Gastrocnemius medialis (tissue), 4 donors: ENCODE results near the gene LZTR1. TPM values are rescaled to one million over a fixed set of nuclear protein-coding genes. Genes with fewer than 3 reads are reported as not detected.

Experiments used
- ATAC-seq, 2 donors: fragments of 150-250 bp; one replicate each; pipeline ENCODE4 v1.9.1; 2016
- DNase-seq, 2 donors: peaks; one replicate each; pipeline ENCODE4 v3.0.0-alpha.2; 2019
- H3K27ac ChIP-seq, 4 donors: fragments of 200-600 bp; sonication (generic); 1 replicate in 1 of 4; 2 replicates in 3 of 4; pipeline ENCODE4 v1.5.1; 2016 to 2018; ENCODE audit warnings: mild to moderate bottlenecking in 2 of 4, moderate library complexity in 1 of 4
- H3K27me3 ChIP-seq, 3 donors: fragments of 200-600 bp; sonication (generic) in 2 of 3; 1 replicate in 1 of 3; 2 replicates in 2 of 3; pipeline versions ENCODE4 v1.5.1 to v1.6.0; 2016 to 2019; ENCODE audit warnings: mild to moderate bottlenecking in 1 of 3, moderate library complexity in 1 of 3
- H3K36me3 ChIP-seq, 2 donors: fragments of 200-600 bp; sonication (generic) in 1 of 2; one replicate each; pipeline ENCODE4 v1.5.1; 2017 to 2018
- H3K4me1 ChIP-seq, 2 donors: fragments of 200-600 bp; sonication (generic) in 1 of 2; one replicate each; pipeline ENCODE4 v1.5.1; 2016 to 2017; ENCODE audit warnings: mild to moderate bottlenecking in 2 of 2
- H3K4me3 ChIP-seq, 4 donors: fragments of 200-600 bp; sonication (generic) in 3 of 4; 1 replicate in 1 of 4; 2 replicates in 3 of 4; pipeline ENCODE4 v1.5.1; 2016 to 2019; ENCODE audit warnings: mild to moderate bottlenecking in 2 of 4
- H3K9me3 ChIP-seq, 3 donors: fragments of 200-600 bp; sonication (generic) in 2 of 3; 1 replicate in 1 of 3; 2 replicates in 2 of 3; pipeline ENCODE4 v1.5.1; 2016 to 2019
- POLR2A ChIP-seq, 2 donors: fragments of 450-650 bp; IDR thresholded peaks; one replicate each; pipeline ENCODE4 v1.6.1; 2017; ENCODE audit warnings: antibody characterized with exemption in 2 of 2, mild to moderate bottlenecking in 2 of 2, moderate library complexity in 2 of 2
- in situ Hi-C, 4 donors: fragments of 200-750 bp; cut with MboI; loops; one replicate each; pipeline versions ENCODE4 v1.15.0 to v1.8.0; 2017; ENCODE audit warnings: low sequenced_read_pairs in 4 of 4
- intact Hi-C: fragments of 100-400 bp; cut with DNase I; formaldehyde crosslinking; loops from one replicate; pipeline ENCODE4 v1.15.1; 2023; ENCODE audit warnings: low total_unique reads
- total RNA-seq, 4 donors: library from RNA; depleted of rRNA; stranded (reverse); fragments of >200 nt; gene quantifications; one replicate each; pipeline versions ENCODE4 v1.1.0 to v1.2.3, GENCODE V29; 2016
- TF ChIP-seq, protein P1 (sequence below), 5 experiments: fragments of 450-650 bp in 3 of 5; fragments of 200-600 bp in 2 of 5; sonication (generic) in 2 of 5; IDR thresholded peaks in 4 of 5; conservative IDR thresholded peaks in 1 of 5; 1 replicate in 4 of 5; 2 replicates in 1 of 5; pipeline ENCODE4 v1.5.1; 2016 to 2019; ENCODE audit warnings: antibody characterized with exemption in 5 of 5, mild to moderate bottlenecking in 3 of 5, moderate library complexity in 3 of 5

LZTR1 gene
- total RNA-seq, 4 donors from 2014 or later, result 25.4 to 36.4 (median 26.3) TPM

DNA sequence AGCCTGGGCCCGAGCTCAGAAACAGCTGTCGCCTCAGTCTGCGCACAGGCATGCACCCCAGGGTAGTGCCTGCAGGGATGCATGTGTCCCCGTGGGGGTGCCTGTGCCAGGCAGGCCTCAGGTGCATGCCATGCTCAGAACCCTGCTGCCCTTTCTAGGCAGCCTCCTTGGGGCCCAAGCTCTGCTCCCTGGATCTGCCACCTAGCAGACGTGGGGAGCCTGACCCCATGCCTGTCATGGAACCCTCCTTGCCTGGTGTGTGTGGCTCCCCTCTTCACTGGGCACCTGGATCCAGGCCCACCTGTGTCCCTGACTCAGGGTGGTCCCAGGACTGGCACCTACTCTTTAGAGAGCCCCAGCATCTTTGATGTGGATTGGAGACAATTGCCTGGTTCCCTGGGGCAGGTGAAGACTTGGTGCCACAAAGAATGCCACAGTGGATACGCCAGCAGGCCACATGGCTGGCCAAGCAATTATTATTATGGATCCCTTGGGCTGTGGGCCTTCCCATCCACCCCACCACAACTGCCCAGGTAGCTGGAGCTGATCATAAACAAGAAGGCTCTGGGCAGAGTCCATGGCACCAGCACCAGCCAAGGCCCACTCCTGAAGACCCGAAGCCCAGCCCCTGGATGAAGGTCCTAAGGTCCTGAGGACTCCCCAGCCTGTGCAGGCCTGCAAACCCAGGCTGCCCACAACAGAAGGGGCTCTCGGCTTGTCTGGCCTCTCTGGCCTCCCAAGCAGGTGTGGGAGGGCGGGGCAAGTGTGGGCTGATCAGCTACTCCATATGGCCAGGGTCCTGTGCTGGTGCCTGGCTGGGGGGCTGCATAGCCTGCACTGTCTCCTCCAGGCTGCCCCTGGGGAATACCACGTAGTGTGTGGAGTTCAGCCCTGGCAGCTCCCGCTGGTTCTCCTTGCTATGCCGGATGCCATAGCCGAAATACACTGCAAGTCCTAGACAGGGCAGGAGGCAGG, 46.5 kb downstream of the LZTR1 start:
- ATAC-seq (no peak), DNase-seq (no peak)
- H3K4me3 ChIP-seq, result no peak overlapping the region
- H3K36me3 ChIP-seq, result peaks cover 0 to 11% of the 10 kb centered on the region in 2 donors
- no peaks in the 10 kb centered on the region for H3K9me3 ChIP-seq
- in situ Hi-C loops, result no loop called here
- H3K27me3 ChIP-seq, result peaks cover 17 to 20% (median 19%) of the 10 kb centered on the region in 3 donors
- peaks cover 5 to 14% of the 10 kb centered on the region in 2 donors for H3K4me1 ChIP-seq
- no peak overlapping the region for H3K27ac ChIP-seq
- intact Hi-C loops, result no loop called here
- no peak for TF ChIP-seq POLR2A (IDR thresholded peaks at IDR 0.05)

GRCh38 chr22:21029486-21030025, 47.5 kb downstream of the LZTR1 start:
- peaks cover 17 to 20% (median 19%) of the 10 kb centered on the region in 3 donors for H3K27me3 ChIP-seq
- no peak for TF ChIP-seq POLR2A (IDR thresholded peaks at IDR 0.05)
- TF ChIP-seq, protein P1, sequence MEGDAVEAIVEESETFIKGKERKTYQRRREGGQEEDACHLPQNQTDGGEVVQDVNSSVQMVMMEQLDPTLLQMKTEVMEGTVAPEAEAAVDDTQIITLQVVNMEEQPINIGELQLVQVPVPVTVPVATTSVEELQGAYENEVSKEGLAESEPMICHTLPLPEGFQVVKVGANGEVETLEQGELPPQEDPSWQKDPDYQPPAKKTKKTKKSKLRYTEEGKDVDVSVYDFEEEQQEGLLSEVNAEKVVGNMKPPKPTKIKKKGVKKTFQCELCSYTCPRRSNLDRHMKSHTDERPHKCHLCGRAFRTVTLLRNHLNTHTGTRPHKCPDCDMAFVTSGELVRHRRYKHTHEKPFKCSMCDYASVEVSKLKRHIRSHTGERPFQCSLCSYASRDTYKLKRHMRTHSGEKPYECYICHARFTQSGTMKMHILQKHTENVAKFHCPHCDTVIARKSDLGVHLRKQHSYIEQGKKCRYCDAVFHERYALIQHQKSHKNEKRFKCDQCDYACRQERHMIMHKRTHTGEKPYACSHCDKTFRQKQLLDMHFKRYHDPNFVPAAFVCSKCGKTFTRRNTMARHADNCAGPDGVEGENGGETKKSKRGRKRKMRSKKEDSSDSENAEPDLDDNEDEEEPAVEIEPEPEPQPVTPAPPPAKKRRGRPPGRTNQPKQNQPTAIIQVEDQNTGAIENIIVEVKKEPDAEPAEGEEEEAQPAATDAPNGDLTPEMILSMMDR (IDR thresholded peaks at IDR 0.05 in 4 of 5, conservative IDR thresholded peaks at IDR 0.05 in 1 of 5), result no peak
- DNase-seq, result no peak
- H3K36me3 ChIP-seq, result peaks cover 0 to 10% of the 10 kb centered on the region in 2 donors
- no peak overlapping the region for H3K27ac ChIP-seq
- ATAC-seq, result no peak
- no peak overlapping the region for H3K4me3 ChIP-seq
- in situ Hi-C loops (loop anchor here in 1 of 4 donors (10.0 kb wide), 1 partner anchor 65 kb away; no protein-coding TSS in a partner anchor), intact Hi-C loops (loop anchor here (5.0 kb wide), 1 partner anchor 43 kb away; no protein-coding TSS in a partner anchor)
- H3K4me1 ChIP-seq, result peaks cover 5 to 14% of the 10 kb centered on the region in 2 donors
- no peaks in the 10 kb centered on the region for H3K9me3 ChIP-seq

DNA sequence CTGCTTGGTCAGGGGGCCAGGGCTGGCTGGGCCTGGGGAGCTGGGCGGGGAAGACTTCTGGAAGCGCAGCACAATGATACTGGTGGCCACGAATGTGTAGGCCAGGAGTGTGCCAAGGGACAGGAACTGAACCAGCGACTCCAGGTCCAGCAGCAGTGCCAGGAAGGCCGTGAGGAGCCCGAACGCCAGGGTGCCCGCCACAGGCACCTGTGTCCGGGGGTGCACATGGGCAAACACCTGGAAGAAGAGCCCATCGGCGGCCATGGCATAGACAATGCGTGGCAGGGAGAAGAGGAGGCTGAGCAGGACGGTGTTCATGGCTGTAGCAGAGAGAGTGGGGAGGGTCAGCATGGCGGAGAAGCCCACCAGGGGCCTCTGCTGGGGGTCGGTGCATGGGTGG, 47.9 kb downstream of the LZTR1 start:
- intact Hi-C loops, result loop anchor here (5.0 kb wide), 1 partner anchor 42 kb away; no protein-coding TSS in a partner anchor
- Histone ChIP-seq H3K36me3 (peaks cover 0 to 10% of the 10 kb centered on the region in 2 donors), H3K4me3 (no peak overlapping the region), H3K27ac (no peak overlapping the region), H3K9me3 (no peaks in the 10 kb centered on the region), H3K4me1 (peaks cover 5 to 14% of the 10 kb centered on the region in 2 donors), H3K27me3 (peaks cover 17 to 20% (median 19%) of the 10 kb centered on the region in 3 donors)
- TF ChIP-seq POLR2A (IDR thresholded peaks at IDR 0.05), result no peak
- TF ChIP-seq, protein P1 (IDR thresholded peaks at IDR 0.05 in 4 of 5, conservative IDR thresholded peaks at IDR 0.05 in 1 of 5), result no peak
- in situ Hi-C loops, result loop anchor here in 1 of 4 donors (10.0 kb wide), 1 partner anchor 65 kb away; no protein-coding TSS in a partner anchor
- no peak for ATAC-seq
- DNase-seq, result no peak

DNA sequence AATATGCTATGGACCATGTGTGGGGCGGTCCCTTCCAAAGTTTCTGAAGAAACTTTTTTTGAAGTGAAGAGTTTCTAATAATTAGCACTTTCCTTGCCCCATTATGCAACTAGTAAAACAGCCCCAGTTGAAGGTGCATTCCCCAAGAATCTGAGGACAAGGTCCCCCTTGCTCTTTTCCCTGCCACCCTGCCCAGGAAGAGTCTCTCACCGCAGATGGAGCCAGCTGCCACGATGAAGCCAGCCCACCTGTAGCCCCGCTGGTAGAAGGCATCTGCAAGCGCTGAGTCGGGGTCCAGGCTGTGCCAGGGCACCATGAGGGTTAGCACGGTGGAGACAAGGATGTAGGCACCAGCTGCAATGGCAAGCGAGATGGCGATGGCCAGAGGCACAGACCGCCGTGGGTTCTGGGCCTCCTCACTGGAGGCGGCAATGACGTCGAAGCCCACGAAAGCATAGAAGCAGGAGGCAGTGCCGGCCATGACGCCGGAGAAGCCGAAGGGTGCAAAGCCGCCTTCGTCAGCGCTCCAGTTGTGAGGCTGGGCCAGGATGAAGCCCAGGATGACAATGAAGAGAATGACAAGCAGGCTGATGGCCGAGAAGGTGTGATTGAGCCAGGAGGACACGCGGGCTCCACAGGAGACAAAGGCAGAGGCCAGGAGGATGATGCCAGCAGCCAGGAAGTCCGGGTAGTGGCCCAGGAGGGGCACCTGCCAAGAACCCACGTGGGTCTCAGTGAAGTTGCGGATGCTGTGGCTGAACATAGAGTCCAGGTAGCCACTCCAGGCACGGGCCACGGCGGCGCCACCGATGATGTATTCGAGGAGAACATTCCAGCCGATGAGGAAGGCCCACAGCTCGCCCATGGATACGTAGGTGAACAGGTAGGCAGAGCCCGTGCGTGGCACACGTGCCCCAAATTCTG, 48.8 kb downstream of the LZTR1 start:
- Histone ChIP-seq H3K27ac (no peak overlapping the region), H3K36me3 (peaks cover 0 to 4% of the 10 kb centered on the region in 2 donors), H3K4me3 (no peak overlapping the region), H3K4me1 (peaks cover 5 to 14% of the 10 kb centered on the region in 2 donors), H3K9me3 (no peaks in the 10 kb centered on the region), H3K27me3 (peaks cover 17 to 20% (median 19%) of the 10 kb centered on the region in 3 donors)
- TF ChIP-seq, protein P1 (IDR thresholded peaks at IDR 0.05 in 4 of 5, conservative IDR thresholded peaks at IDR 0.05 in 1 of 5), result no peak
- no peak for TF ChIP-seq POLR2A (IDR thresholded peaks at IDR 0.05)
- ATAC-seq (no peak), DNase-seq (peak in 1 of 2 donors; percentile 27)
- in situ Hi-C loops, result loop anchor here in 1 of 4 donors (10.0 kb wide), 1 partner anchor 64 kb away; no protein-coding TSS in a partner anchor
- intact Hi-C loops, result loop anchor here (5.0 kb wide), 1 partner anchor 41 kb away; no protein-coding TSS in a partner anchor
